Peyer's patch (tissue), 4 donors: ENCODE results near the gene OR6M1.

Experiments used
- CTCF ChIP-seq, 6 experiments: fragments of 450-650 bp in 4 of 6; fragments of 200-600 bp in 2 of 6; sonication (generic) in 1 of 6; IDR thresholded peaks; one replicate each; pipeline ENCODE4 v1.5.1; 2017 to 2019; ENCODE audit warnings: antibody characterized with exemption in 6 of 6, mild to moderate bottlenecking in 3 of 6, moderate library complexity in 1 of 6
- POLR2A ChIP-seq, 2 donors: fragments of 450-650 bp; IDR thresholded peaks; one replicate each; pipeline ENCODE4 v1.5.1; 2017; ENCODE audit warnings: antibody characterized with exemption in 2 of 2, mild to moderate bottlenecking in 2 of 2, moderate library complexity in 2 of 2

DNA sequence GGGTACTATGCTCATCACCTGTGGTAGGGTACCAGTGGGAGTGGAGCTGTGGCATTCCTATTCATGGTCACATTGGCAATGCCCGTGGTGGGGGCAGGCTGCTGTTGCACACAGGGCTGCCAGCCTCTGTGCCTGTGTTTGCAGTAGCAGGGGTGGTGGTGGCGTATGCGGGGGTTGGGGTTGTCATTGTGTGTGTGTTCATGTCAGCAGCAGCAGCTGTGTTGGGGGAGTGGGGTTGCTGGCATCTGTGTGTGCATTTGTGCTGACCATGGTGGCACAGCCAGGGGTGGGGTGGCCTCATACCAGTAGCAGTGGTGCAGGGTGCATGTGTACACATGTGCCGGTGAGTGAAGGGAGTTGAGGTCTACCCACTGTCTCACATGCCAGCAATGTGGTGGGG, 45.0 kb upstream of the OR6M1 start:
- TF ChIP-seq POLR2A (IDR thresholded peaks at IDR 0.05) (no peak), CTCF (IDR thresholded peaks at IDR 0.05) (no peak)
